Left ventricle myocardium superior (tissue), 1 donor: ENCODE data around the gene JARID2. TPM values are rescaled to one million over a fixed set of nuclear protein-coding genes. Genes with fewer than 3 reads are reported as not detected.

Experiments
- ATAC-seq: fragments of 200-7000 bp; cut with Tn5 transposase; one replicate; pipeline ENCODE4 v1.9.1; 2020; ENCODE audit warnings: mild to moderate bottlenecking, moderate library complexity
- DNase-seq: peaks from one replicate; pipeline ENCODE4 v3.0.0-alpha.2; 2020
- intact Hi-C: fragments of 100-400 bp; cut with micrococcal nuclease; formaldehyde crosslinking; loops from one replicate; pipeline ENCODE4 v1.11.0; 2022
- long read RNA-seq: library from polyadenylated mRNA; unstranded; transcript quantifications from one replicate; pipeline ENCODE4 v2.0.0, GENCODE V29; 2021
- total RNA-seq: library from RNA; stranded (reverse); fragmentation: NEBNext Ultra II Directional; extraction: Animal tissue kit (Norgen Biotek cat#: 25700); gene quantifications from one replicate; pipeline ENCODE4 v1.2.1, GENCODE V29; 2021
- donor health status: DM: no; HTN: yes; CAD: no; lungs with severe emphysema.

Gene JARID2
- total RNA-seq = 10.2 TPM
- long read RNA-seq, full-length matches to known transcripts = 1 of 8 reads
- long read RNA-seq, partial matches to known transcripts = 3 of 8 reads
- long read RNA-seq, other reads (novel, unspliced or antisense) = 4 of 8 reads

DNA sequence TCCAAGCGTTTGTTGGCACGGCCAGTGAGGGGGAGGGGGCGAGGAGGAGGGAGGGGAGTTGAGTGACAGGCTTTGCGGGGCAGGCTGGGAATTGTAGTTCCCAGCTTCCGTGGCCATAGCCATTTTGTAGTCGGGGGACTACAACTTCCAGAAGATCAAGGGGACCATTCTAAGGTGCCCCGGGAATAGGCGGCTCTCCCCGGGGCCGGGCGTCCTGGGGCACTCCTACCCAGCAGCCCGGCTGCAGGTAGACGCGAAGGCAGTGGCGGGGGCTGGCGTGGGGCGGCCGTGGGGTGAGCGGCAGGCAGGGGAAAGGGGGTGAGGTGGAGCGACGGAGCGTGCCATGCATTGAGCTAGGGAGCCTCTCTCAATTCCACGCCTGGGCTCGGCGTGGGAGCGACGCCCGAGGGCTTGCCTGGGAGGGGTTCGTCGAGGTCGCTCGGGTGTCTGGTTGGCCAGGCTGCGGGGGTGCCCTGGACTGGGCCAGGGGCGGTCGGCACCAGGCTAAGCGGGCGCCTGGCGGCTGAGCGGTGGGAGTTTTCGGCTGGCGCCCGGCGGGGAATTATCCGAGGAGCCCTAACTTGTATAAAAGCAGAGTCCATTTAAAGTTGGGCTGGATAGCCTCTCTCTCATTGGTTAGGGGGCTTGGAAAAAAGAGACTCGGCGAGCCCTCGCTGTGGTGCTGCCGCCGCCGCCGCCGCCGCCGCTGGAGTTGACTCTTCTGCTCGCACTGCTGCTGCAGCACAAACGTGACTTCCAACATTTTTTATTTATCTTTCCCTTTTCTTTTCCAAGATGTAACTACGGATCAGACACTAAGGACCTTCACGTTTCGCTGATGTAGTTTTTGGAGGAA is at the start of gene JARID2:
Gene JARID2, plus strand, starts transcription at position 709 of the 856 bp plus-strand sequence. CDS start 471 bp downstream, outside the sequence.
- DNase-seq = peak; percentile 99
- ATAC-seq = peak; percentile 88
- intact Hi-C loops = no loop called here

DNA sequence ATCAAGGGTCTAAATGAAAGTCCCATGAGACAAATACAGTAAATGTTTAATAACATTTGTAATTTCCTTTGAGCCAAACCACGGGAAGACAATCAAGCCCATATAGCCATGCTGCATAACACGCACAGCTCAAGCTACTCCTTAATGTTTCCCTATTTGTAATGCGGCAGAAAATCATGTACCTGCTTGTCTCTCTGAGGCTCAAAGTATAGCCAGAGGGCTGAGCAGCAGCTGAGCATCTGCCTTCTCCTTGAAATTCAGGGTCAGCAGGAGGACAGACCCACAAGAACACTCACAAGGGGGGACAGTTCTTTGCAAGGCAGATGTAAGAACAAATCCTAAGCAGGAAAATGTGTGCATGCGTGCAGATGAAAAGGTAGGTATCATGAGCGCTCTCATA is 45.8 kb upstream of the JARID2 start:
- intact Hi-C loops = no loop called here
- DNase-seq = no peak
- no peak for ATAC-seq

DNA sequence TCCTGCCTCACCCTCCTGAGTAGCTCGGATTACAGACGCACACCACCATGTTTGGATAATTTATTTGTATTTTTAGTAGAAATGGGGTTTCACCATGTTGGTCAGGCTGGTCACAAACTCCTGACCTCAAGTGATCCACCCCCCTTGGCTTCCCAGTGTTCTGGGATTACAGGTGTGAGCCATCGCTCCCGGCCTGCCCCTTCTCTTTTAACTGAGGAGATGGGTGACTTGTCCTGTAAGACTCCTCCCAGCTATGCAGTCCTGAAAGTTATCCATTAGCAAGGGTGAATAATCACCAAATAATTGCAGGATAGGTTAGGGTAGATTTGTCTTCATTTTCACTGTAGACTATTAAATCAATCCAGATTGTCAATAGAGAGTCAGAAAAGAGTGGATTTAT is 40.5 kb upstream of the JARID2 start:
- ATAC-seq = no peak

DNA sequence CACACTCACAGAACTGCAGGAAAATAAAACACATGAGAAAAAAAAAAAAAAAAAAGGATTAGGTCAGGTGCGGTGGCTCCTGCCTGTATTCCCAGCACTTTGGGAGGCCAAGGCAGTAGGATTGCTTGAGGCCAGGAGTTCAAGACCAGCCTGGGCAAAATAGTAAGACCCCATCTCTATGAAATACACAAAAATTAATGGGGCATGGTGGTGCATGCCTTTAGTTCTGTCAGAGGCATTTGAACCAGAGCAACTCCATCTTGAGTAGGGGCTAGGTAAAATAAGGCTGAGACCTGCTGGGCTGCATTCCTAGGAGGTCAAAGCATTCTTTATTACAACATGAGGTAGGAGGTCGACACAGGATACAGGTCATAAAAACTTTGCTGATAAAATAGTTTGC is 39.0 kb upstream of the JARID2 start:
- DNase-seq = no peak
- no peak for ATAC-seq
- intact Hi-C loops = no loop called here

More for the DNA sequence above, 40.5 kb upstream of the JARID2 start:
- intact Hi-C loops = no loop called here
- no peak for DNase-seq

DNA sequence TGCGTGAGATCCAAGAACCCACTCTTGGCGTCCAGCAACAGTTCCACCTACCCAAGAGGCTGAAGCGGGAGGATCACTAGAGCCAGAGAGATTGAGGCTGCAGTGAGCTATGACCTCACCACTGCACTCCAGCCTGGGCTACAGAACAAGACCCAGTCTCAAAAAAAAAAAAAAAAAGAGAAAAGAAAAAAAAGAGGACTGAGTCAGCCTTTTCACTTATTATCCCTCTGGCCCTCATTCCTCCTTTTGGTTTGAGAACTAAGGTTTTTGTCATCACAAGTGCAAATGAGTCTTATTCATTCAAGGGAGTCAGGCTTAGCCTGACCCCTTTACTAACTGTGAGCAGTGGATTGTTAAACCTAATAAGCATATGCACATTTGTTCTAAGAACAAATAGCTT is 37.9 kb upstream of the JARID2 start:
- DNase-seq (no peak), ATAC-seq (no peak)
- intact Hi-C loops = no loop called here

DNA sequence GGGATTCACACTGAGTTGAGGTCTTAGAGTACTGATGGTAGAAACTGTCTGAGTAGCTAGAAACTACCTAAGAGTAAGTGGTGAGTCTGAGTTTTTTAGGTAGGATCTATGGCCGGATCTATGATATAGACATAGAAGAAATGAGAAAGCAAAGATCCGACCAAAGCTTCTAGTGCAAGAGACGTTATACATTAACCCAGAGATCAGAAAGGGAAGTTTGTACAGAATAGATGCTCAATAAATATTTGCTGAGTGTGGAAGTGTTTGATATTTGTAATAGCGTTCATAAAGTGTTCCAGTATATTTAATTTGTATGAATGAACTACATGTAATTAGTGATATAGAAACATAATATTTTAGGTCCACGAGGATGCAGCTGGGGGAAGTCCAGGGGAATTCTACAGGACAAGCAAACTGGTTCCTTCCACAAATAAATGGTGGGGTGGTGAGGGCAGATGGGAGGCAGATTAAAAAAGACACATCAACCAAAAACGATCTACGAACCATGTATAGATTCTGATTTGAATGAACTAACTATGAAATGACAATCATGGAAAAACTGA is 31.9 kb upstream of the JARID2 start:
- no peak for DNase-seq
- intact Hi-C loops = no loop called here
- no peak for ATAC-seq

DNA sequence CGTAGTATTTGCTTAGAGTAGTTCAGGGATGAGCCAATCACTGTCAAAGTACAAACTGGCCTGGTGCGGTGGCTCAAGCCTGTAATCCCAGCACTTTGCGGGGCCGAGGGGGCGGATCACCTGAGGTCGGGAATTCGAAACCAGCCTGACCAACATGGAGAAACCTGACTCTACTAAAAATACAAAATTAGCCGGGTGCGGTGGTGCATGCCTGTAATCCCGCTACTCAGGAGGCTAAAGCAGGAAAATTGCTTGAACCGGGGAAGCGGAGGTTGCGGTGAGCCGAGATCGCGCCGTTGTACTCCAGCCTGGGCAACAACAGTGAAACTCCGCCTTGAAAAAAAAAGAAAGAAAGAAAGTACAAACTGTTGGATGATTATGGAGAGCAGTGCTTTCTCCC is 27.5 kb upstream of the JARID2 start:
- ATAC-seq = no peak
- intact Hi-C loops = no loop called here
- no peak for DNase-seq

DNA sequence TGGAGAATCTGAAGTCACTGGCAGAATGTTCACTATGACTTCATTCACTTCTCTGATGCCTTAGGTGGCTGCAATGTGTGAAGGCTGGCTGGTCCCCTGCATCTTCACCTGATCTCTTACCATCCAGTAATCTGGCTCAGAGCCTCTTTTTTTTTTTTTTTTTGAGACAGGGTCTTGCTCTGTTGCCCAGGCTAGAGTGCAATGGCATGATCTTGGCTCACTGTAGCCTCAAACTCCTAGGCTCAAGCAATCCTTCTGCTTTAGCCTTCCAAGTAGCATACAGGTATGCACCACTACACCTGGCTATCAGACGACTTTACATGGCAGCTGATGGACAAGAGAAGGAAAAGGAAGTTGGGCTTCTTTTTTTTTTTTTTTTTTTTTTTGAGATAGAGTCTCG is 25.8 kb upstream of the JARID2 start:
- ATAC-seq (no peak), DNase-seq (no peak)
- intact Hi-C loops = no loop called here

DNA sequence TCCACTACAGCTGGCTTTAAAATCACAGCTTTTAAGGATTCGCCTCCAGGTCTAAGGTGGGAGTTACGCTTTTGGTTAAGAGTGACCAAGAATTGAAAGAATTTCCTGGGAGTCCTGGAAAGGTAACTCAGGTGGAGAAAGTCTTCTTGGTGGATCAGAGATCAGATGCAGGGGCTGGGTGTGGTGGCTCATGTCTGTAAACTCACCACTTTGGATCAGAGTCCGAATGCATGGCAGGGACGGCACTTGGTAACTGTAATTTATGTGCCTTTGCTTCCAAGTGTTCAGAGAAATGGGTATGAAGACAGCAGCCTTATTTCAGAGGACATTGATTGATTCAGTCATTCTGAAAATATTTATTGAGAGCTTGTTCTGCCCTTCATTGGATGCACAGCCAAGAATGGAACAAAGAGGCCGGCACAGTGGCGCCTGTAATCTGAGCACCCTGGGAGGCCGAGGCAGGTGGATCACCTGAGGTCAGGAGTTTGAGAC is 18.0 kb upstream of the JARID2 start:
- DNase-seq (no peak), ATAC-seq (no peak)
- intact Hi-C loops = no loop called here

DNA sequence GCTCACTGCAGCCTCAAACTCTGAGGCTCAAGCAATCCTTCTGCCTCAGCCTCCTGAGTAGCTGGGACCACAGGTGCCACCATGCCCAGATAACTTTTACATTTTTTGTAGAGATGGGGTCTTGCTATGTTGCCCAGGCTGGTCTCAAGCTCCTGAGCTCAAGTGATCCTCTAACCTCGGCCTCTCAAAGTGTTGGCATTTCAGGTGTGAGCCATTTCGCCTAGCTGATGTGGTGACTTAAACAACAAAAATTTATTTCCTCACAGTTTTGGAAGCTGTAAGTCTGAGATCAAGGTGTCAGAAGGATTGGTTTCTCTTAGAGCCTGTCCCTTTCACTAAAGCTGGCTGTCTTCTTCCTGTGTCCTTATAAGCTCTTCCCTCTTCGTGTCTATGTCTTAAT is 15.0 kb upstream of the JARID2 start:
- DNase-seq (no peak), ATAC-seq (no peak)
- intact Hi-C loops = no loop called here

DNA sequence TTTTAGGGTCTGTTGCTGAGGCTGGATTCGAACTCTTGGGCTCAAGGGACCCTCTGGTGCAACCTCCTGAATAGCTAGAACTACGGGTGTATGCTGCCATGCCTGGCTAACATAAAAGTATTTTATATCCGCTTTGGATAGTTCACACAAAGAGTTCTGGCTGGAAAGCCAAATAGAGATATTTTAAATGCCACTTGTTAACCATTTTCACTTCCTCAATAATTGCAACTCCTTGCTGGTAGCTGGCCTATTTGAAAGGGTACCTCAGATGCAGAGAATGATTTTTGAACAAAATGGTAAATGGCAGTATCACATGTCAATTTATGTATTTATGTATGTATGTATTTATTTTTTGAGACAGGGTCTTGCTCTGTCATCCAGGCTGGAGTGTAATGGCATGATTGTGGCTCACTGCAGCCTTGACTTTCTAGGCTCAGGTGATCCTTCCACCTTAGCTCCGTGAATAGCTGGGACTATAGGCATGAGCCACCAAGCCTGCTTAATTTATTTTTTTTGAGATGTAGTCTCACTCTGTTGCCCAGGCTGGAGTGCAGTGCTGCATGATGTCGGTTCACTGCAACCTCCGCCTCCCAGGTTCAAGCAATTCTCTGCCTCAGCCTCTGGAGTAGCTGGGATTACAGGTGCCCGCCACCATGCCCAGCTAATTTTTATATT is 12.9 kb upstream of the JARID2 start:
- intact Hi-C loops = no loop called here
- ATAC-seq (no peak), DNase-seq (no peak)

DNA sequence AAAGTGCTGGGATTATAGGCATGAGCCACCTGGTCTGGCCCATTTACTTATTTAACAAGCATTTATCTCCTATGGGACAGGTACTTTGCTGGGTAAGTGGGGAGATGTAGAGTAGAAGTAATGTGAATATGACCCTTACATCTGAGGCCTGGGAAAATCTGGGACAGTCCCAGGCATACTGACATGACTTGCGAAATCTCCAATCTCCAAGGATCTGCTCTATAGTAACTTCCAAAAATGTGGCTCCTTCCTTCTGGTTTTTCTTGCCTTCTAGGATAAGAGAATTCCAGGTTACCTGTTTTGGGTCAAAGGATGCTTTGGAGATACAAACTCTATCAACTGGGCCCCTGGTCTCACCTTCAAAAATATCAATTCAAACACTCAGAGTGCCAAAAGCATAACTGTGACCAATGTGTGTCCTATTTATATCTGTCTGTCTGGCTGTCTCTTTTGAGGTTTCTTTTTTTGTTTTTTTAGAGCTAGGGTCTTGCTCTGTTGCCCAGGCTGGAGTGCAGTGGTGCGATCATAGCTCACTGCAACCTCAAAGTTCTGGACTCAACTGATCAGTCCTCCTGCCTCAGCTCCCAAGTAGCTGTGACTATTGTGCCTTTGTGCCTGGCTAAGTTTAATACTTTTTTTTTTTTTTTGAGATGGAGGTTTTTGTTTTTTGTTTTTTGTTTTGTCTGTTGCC is 11.7 kb upstream of the JARID2 start:
- intact Hi-C loops = no loop called here
- DNase-seq = no peak
- no peak for ATAC-seq

DNA sequence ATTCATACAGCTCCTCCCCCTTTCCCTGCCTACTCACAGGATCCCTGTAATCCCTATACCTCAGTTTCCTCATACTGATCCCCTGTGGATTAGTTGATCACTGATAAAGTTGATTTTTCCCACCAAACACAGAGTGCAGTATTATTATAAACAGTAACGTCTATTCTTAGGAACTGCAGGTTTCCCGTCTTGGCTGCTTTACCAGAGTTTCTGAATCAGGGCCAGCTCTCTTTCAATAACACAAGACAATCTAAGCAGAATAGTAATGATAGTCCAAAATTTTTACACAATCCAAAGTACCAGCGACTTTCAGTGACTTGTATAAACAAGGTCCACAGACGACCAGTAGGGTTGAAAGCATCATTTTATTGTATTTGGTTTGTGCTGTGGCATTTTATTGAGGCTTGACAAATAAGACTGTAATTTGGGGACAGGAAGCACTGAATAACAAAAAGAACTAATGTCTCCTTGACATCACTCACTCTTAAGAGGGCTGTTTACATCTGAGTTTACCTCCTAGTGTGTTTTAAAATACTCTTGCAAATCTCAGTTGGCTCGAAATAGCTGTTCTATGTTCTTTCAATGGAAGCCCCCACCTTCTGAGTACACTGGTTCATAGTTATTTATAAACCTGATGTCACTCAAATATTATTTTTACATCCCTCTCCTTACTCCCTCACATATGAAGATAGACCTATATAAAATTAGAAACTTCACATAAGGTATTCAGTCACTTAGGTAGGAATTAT is 6.1 kb upstream of the JARID2 start:
- ATAC-seq = peak; percentile 60
- DNase-seq = no peak
- intact Hi-C loops = no loop called here

DNA sequence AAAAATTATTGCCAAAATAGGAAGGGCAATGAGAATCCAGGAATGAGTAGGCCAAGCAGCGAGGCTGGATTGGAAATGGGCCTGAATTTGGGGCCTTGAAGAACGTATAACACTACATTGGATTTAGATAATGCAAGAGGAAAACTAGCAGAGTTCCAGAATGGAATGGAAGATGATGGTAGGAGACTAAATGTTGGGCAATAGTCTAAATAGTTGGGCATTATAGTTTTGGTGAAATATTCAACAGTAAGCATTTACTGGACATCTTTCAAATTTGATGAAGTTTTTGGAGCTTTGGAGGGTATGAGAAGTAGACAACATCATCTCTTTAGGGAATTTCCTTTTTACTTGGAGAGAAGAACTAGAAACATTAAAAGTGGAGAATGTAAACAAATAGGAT is 3.4 kb upstream of the JARID2 start:
- intact Hi-C loops = no loop called here
- ATAC-seq (no peak), DNase-seq (no peak)

DNA sequence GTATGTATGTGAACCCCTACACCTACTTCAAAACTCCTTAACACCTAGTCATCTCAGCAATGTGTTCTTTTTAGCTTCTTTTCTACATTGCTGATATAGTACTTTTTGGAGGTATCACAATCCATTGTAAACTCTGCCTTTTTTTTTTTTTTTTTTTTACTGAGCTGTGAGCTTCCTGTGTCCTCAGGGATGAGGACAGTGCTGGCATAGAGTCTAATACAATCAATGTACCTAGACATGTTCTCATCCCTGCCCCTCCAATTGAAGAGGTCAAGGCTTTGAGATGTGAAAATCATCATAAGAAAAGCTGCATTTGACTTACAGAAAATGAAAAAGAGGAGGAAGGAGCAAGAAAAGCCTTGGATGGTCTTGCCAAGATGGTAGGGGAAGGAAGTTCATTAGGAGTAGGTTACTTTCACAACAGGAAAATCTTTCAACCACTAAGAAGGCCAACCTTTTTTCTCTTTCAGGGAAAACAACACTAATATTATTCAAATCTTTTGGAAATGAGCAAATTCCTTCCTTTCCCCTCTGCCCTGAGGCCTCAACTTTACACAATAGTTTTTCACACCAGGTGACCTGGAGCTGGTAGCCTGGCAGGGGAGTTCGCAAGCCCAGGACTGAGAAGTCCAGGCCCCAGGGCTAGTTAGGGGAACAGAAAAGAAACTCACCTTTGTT is 2.8 kb upstream of the JARID2 start:
- intact Hi-C loops = no loop called here
- ATAC-seq (no peak), DNase-seq (no peak)

DNA sequence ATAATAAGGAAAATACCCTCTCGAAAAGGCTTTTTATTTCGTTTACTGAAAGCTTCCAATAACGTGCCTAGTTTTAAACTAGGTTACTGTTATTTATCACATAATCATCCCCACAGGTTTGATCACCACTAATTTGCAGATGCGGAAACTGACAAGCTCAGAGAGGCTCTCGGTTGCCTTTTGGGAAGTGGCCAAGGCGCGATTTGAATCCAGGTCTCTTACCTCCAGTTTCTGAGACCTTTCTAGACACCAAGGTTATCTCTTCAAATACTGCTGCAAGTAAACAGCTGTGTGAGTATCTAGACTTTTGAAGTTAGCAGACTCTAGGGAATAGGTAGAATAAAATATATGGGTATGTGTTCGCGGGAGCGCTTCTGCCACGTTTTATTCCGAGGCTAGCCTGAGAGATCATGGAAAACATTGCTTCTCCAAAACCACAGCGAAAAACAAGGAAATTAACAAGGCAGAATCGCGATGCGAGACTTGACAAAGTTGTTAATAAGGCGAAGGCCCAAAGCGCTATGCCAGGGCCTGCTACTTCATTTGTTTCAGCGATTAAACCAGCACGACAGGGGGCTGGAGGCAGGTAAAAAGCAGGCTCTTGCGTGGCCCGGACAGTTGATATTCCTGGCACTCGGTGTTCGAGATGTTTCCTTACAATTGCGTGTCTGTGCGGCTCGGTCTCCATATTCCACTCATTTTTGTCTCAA is 1.8 kb upstream of the JARID2 start:
- intact Hi-C loops = no loop called here
- ATAC-seq = no peak

DNA sequence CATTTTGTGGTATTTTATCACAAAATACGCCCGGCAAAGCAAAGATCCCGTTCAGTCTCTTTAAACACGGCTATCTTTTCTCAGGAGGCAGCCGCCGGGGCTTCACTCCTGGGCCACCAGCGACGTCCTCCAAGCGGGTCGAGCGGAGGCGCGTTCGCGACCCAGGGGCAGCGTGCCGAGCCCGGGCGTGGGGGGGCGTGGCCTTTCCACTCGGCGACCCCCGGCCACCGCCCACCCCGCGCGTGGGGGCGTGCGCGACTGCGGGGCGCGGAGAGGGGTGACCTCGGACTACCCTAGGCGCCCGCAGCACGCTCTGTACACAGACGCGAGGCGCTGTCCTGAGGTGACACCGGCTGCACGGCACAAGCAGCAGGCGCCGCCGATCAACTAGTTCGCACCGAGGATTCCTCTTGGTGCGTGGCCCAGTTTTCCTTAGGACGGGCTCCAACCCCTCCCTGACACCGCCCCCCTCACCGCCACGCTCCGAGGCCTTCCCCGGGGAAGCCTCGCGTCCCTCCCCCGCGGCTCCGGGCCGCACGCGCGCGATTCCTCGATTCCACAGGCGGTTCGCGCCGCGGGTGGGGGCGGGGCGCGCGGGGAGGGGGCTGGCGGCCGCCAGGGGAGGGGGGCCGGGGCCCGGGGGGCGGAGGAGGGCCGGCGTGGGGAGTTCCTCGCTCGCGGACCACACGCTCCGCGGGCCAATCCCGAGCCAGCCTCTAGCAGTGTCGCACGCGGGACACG is 1.1 kb upstream of the JARID2 start:
- intact Hi-C loops = no loop called here
- ATAC-seq = peak; percentile 60
- DNase-seq = peak; percentile 92

More for the DNA sequence above, 1.8 kb upstream of the JARID2 start:
- no peak for DNase-seq
